NK-92 treated with Interleukin-12 subunit alpha and Interleukin-12 subunit beta, amount 100 ng/mL, for 24 hours (cell line): ENCODE measurements around the gene NID1.
"Not testable (repeated sequence)": the region's sequence is repeated elsewhere in the genome, so short reads cannot be mapped to it uniquely, and the experiment has no call there.

ENCODE experiments used
- DNase-seq: peaks from one replicate; lab custom pipeline; 2025; lab: John Stamatoyannopoulos, UW

The NID1 gene

GRCh38 chr1:235999259-235999925 lies 65.5 kb downstream of the NID1 start:
- DNase-seq = peak; percentile 55

GRCh38 chr1:235998812-235999211 lies 66.1 kb downstream of the NID1 start:
- no peak for DNase-seq

- no peak for DNase-seq
These were observed 67.0 kb downstream of the NID1 start for GRCh38 chr1:235997931-235998330.

GRCh38 chr1:235997049-235997448 lies 67.8 kb downstream of the NID1 start:
- DNase-seq = no peak

- DNase-seq = no peak
These were observed 68.7 kb downstream of the NID1 start for GRCh38 chr1:235996048-235996785.

GRCh38 chr1:235995511-235995910 lies 69.4 kb downstream of the NID1 start:
- DNase-seq = no peak

- DNase-seq = no peak
These were observed 71.2 kb downstream of the NID1 start for GRCh38 chr1:235993652-235994051.

- DNase-seq = no peak
These were observed 72.0 kb downstream of the NID1 start for GRCh38 chr1:235992868-235993267.

GRCh38 chr1:235992346-235992745 lies 72.5 kb downstream of the NID1 start:
- DNase-seq = no peak

GRCh38 chr1:235990330-235990795 lies 74.5 kb downstream of the NID1 start:
- DNase-seq = no peak

GRCh38 chr1:235989105-235989504 lies 75.8 kb downstream of the NID1 start:
- DNase-seq = no peak

- no peak for DNase-seq
These were observed 78.0 kb downstream of the NID1 start for GRCh38 chr1:235986869-235987268.

GRCh38 chr1:235984041-235984825 lies 80.7 kb downstream of the NID1 start:
- DNase-seq = no peak

- no peak for DNase-seq
These were observed 83.9 kb downstream of the NID1 start for GRCh38 chr1:235980976-235981375.

GRCh38 chr1:235979716-235980333 lies 85.1 kb downstream of the NID1 start:
- DNase-seq = no peak

- no peak for DNase-seq
These were observed 85.7 kb downstream of the NID1 start for GRCh38 chr1:235979176-235979575.

- DNase-seq = no peak
These were observed 88.4 kb downstream of the NID1 start for GRCh38 chr1:235976490-235976889.

GRCh38 chr1:235974616-235975015 lies 90.3 kb downstream of the NID1 start:
- DNase-seq = no peak

- not testable (repeated sequence) for DNase-seq
These were observed 92.2 kb downstream of the NID1 start for GRCh38 chr1:235972691-235973090.

- no peak for DNase-seq
These were observed 92.6 kb downstream of the NID1 start for GRCh38 chr1:235972311-235972689.

- DNase-seq = peak; percentile 71
These were observed 93.1 kb downstream of the NID1 start for GRCh38 chr1:235971571-235972310.

- DNase-seq = no peak
These were observed 93.9 kb downstream of the NID1 start for GRCh38 chr1:235971020-235971419.
